Effector CD8-positive, alpha-beta T cell (primary cell): ENCODE measurements around the gene PXK.
A peak's percentile ranks its signal among the peaks of the same experiment; 100 is the strongest.
"Not testable (repeated sequence)": the region's sequence is repeated elsewhere in the genome, so short reads cannot be mapped to it uniquely, and the experiment has no call there.

Experiments
- DNase-seq: peaks from one replicate; lab custom pipeline; 2025; lab: John Stamatoyannopoulos, UW

PXK gene

GRCh38 chr3:58419780-58420507 lies 87.3 kb downstream of the PXK start:
- no peak for DNase-seq

GRCh38 chr3:58421004-58421403 lies 88.3 kb downstream of the PXK start:
- no peak for DNase-seq

- DNase-seq, result no peak
Measured at GRCh38 chr3:58422756-58423325, 90.1 kb downstream of the PXK start.

- DNase-seq, result no peak
Measured at GRCh38 chr3:58424613-58425012, 91.9 kb downstream of the PXK start.

GRCh38 chr3:58425782-58426181 lies 93.1 kb downstream of the PXK start:
- no peak for DNase-seq

- DNase-seq, result no peak
Measured at GRCh38 chr3:58427661-58428361, 95.1 kb downstream of the PXK start.

GRCh38 chr3:58429657-58430056 lies 97.0 kb downstream of the PXK start:
- DNase-seq, result no peak

GRCh38 chr3:58432905-58433304 lies 100.2 kb downstream of the PXK start:
- DNase-seq, result no peak

- DNase-seq, result peak; percentile 79
Measured at GRCh38 chr3:58433400-58434167, 100.9 kb downstream of the PXK start, which contains the start of gene PDHB. Gene PDHB (minus strand): TSS chr3:58433832. CDS start chr3:58433809, 23 bp downstream.

GRCh38 chr3:58434168-58434504 lies 101.4 kb downstream of the PXK start:
- no peak for DNase-seq

GRCh38 chr3:58434511-58434910 lies 101.8 kb downstream of the PXK start:
- DNase-seq, result no peak

GRCh38 chr3:58434990-58435389 lies 102.3 kb downstream of the PXK start:
- DNase-seq, result no peak

- not testable (repeated sequence) for DNase-seq
Measured at GRCh38 chr3:58437276-58437675, 104.6 kb downstream of the PXK start.

- DNase-seq, result not testable (repeated sequence)
Measured at GRCh38 chr3:58440996-58441355, 108.3 kb downstream of the PXK start.

GRCh38 chr3:58441514-58442450 lies 109.1 kb downstream of the PXK start:
- no peak for DNase-seq

- no peak for DNase-seq
Measured at GRCh38 chr3:58452176-58452575, 119.5 kb downstream of the PXK start.

- no peak for DNase-seq
Measured at GRCh38 chr3:58459160-58459559, 126.5 kb downstream of the PXK start.

GRCh38 chr3:58462829-58463180 lies 130.1 kb downstream of the PXK start:
- no peak for DNase-seq

GRCh38 chr3:58463181-58463941 lies 130.7 kb downstream of the PXK start:
- peak; percentile 8 for DNase-seq

- no peak for DNase-seq
Measured at GRCh38 chr3:58463942-58464271, 131.2 kb downstream of the PXK start.

GRCh38 chr3:58464866-58465265 lies 132.2 kb downstream of the PXK start:
- DNase-seq, result no peak
